Right lobe of liver (tissue), 4 donors: ENCODE results near the gene CDH8.

Experiments used
- POLR2A ChIP-seq: fragments of 450-650 bp; IDR thresholded peaks from one replicate; pipeline ENCODE4 v1.6.1; 2017; ENCODE audit warnings: antibody characterized with exemption, mild to moderate bottlenecking
- TF ChIP-seq, protein P1 (sequence below), 4 donors: fragments of 200-600 bp in 3 of 4; fragments of 450-650 bp in 1 of 4; IDR thresholded peaks; one replicate each; pipeline versions ENCODE4 v1.5.1 to v1.8.0; 2016 to 2022; ENCODE audit warnings: antibody characterized with exemption in 4 of 4, mild to moderate bottlenecking in 2 of 4
- donor health status: DM: no; HTN: no; CAD: no.
- donor health status: DM: no; HTN: no; CAD: no.
- donor health status: DM: no; HTN: yes; CAD: no.

DNA sequence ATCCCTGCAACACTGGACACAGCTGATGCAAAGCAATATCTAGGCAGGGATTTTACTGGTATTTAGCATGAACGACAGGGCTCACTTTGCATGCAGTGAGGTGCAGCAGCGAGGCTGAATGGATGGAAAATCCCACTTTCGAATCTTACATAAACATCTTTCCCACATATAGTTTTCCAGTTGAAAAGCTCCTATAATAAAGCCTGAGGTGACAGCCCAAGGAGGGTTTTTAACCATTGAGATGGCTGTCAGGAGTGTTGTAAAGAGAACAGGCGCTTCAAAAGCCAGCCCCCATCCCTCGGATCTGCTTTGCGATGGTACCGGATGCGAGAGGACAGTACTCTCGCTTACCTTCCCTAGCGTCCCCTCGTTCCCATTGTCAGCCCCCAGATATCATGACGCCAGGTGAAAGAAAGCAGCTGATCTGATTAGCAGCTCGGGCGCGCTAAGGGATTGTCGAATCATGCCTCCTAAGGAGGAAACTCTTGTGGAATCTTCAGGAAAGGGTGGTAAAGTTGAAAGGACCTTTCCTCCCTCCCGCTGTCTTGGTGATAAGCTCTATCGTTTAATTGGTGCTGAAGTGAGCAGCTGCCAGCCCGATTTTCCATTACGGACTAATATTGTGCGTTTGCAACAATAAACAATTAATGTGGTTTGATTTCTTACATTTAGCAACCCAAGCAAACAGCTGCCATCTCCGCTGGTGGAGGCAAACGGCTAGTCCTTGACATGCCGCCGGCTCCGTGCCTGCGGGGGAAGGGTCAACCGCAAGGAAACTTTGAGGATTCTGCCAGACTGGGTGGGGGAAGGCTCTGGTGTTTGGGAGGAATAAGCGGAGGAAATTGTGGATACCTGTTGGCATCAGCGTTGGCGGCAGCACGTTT lies 1.8 kb downstream of the CDH8 start:
- TF ChIP-seq, protein P1, sequence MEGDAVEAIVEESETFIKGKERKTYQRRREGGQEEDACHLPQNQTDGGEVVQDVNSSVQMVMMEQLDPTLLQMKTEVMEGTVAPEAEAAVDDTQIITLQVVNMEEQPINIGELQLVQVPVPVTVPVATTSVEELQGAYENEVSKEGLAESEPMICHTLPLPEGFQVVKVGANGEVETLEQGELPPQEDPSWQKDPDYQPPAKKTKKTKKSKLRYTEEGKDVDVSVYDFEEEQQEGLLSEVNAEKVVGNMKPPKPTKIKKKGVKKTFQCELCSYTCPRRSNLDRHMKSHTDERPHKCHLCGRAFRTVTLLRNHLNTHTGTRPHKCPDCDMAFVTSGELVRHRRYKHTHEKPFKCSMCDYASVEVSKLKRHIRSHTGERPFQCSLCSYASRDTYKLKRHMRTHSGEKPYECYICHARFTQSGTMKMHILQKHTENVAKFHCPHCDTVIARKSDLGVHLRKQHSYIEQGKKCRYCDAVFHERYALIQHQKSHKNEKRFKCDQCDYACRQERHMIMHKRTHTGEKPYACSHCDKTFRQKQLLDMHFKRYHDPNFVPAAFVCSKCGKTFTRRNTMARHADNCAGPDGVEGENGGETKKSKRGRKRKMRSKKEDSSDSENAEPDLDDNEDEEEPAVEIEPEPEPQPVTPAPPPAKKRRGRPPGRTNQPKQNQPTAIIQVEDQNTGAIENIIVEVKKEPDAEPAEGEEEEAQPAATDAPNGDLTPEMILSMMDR (IDR thresholded peaks at IDR 0.05), result no peak
- TF ChIP-seq POLR2A, result no peak
